PFSK-1 (cell line): Measurements from ENCODE around the gene TBC1D30.

ENCODE experiments used
- POLR2AphosphoS5 ChIP-seq: IDR thresholded peaks from 2 replicates; pipeline ENCODE4 v1.6.1; 2012; ENCODE audit warnings: low read depth, mild to moderate bottlenecking, control low read depth, low read length, moderate library complexity
- SIN3A ChIP-seq: IDR thresholded peaks from 2 replicates; pipeline ENCODE4 v1.6.1; 2012; ENCODE audit warnings: mild to moderate bottlenecking, low read length, moderate library complexity, borderline replicate concordance; ENCODE audit not compliant: insufficient read depth
- TAF1 ChIP-seq: IDR thresholded peaks from 2 replicates; pipeline ENCODE4 v1.6.1; 2012; ENCODE audit warnings: low read length, control low read depth, borderline replicate concordance; ENCODE audit not compliant: insufficient read depth

- TF ChIP-seq TAF1 = no peak
- no peak for TF ChIP-seq POLR2AphosphoS5
- TF ChIP-seq SIN3A = no peak
Measured at GRCh38 chr12:64900540-64900939, 76.1 kb downstream of the TBC1D30 start.
